ENCODE measurements around the gene HDGF.
A peak's percentile ranks its signal among the peaks of the same experiment; 100 is the strongest.
"Not testable (repeated sequence)": the region's sequence is repeated elsewhere in the genome, so short reads cannot be mapped to it uniquely, and the experiment has no call there.

The HDGF gene

GRCh38 chr1:156766298-156767100 lies 15.0 kb upstream of the HDGF start:
- DNase-seq, result no peak

GRCh38 chr1:156765666-156766065 lies 14.2 kb upstream of the HDGF start:
- no peak for DNase-seq

- DNase-seq, result not testable (repeated sequence)
Measured at GRCh38 chr1:156765136-156765535, 13.7 kb upstream of the HDGF start.

GRCh38 chr1:156760796-156761104 lies 9.3 kb upstream of the HDGF start:
- DNase-seq, result no peak

- DNase-seq, result no peak
Measured at GRCh38 chr1:156760092-156760795, 8.8 kb upstream of the HDGF start.

- DNase-seq, result not testable (repeated sequence)
Measured at GRCh38 chr1:156757572-156758253, 6.2 kb upstream of the HDGF start.

GRCh38 chr1:156756355-156756754 lies 4.9 kb upstream of the HDGF start:
- no peak for DNase-seq

GRCh38 chr1:156755527-156755950 lies 4.1 kb upstream of the HDGF start:
- DNase-seq, result no peak

GRCh38 chr1:156754219-156754618 lies 2.7 kb upstream of the HDGF start:
- DNase-seq, result peak; percentile 47

- DNase-seq, result no peak
Measured at GRCh38 chr1:156752843-156753482, 1.5 kb upstream of the HDGF start.

GRCh38 chr1:156751757-156752481 lies 444 bp upstream of the HDGF start:
- peak; percentile 96 for DNase-seq

GRCh38 chr1:156750711-156751450 lies 594 bp downstream of the HDGF start:
- no peak for DNase-seq

GRCh38 chr1:156750191-156750672 lies 1.2 kb downstream of the HDGF start:
- DNase-seq, result no peak

- DNase-seq, result no peak
Measured at GRCh38 chr1:156749419-156750118, 1.9 kb downstream of the HDGF start.

- no peak for DNase-seq
Measured at GRCh38 chr1:156748670-156749418, 2.6 kb downstream of the HDGF start.

- no peak for DNase-seq
Measured at GRCh38 chr1:156747742-156748669, 3.5 kb downstream of the HDGF start.

GRCh38 chr1:156746728-156747631 lies 4.5 kb downstream of the HDGF start:
- DNase-seq, result peak; percentile 76

GRCh38 chr1:156746406-156746727 lies 5.1 kb downstream of the HDGF start:
- DNase-seq, result no peak
